NCI-H345 (cell line): ENCODE measurements around the gene MITF.

ENCODE experiments used
- DNase-seq: peaks from one replicate; lab custom pipeline; 2025; lab: John Stamatoyannopoulos, UW

Gene MITF

DNA sequence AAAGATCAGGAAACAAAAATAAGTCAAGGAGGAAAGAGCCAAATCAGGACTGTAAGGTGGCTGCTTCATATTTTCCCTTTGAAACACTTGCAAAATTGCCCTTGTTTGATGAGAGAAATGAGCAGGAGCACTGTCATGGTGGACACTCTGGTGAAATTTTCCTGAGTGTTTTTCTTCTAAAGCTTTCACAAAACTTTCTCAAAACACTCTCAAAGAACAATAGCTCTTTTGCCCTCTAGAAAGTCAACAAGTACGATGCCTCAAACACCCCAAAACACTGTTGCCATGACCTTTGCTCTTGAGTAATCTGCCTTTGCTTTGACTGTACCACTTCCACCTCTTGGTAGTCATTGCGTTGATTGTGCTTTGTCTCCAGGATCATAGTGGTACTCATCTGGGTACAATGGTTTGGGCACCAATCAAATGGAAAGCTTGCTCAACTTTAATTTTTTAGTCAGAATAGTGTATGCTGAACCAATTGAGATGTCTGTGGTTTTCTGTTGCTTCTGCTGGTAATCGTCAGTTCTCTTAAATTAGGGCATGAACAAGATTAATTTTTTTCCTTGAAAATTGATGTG, 13.2 kb upstream of the MITF start:
- no peak for DNase-seq

- no peak for DNase-seq
These were observed 9.9 kb upstream of the MITF start for GRCh38 chr3:69729147-69729919.

DNA sequence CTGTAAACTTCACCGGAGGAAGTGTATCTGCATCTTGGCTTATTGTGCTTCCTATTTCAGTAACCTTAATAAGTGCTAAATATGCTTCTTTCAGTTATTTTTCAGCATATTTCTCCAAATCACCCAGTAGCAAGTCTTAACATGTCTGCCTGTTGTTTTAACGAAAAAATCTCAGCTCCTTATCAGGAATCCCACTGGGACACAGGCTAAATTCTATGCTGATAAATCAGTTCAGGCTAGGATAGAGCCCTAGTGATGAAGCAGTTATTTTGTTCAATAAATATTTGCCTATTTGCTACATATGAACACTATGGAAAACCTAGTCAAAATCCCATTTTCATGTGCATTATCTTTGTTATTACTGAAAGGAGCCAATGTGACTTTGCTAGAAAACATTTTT, 8.2 kb upstream of the MITF start:
- no peak for DNase-seq

DNA sequence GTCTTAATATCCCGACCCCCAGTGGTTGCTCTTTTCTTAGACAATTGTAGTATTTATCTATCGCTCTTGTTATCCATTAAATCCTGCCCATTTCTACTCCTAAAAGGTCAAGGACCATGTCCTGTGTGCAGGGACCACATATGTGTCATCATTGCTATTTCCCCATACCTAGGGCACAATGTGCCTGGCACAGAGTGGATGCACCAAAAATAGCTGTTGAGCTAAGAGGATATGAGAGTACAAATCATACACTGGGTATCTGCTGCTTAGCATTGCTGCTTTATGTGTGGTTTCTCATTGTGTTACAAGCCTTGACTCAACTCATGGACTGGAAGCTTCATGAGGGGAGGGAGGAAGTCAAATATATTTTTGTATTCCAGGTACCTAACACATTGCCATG, 3.4 kb upstream of the MITF start:
- no peak for DNase-seq

GRCh38 chr3:69737392-69737791, 1.9 kb upstream of the MITF start:
- no peak for DNase-seq

GRCh38 chr3:69738315-69738714, 949 bp upstream of the MITF start:
- DNase-seq = no peak

GRCh38 chr3:69738859-69739203, 433 bp upstream of the MITF start:
- no peak for DNase-seq

- peak; percentile 39 for DNase-seq
These were observed 1.1 kb downstream of the MITF start for GRCh38 chr3:69740103-69741021.

DNA sequence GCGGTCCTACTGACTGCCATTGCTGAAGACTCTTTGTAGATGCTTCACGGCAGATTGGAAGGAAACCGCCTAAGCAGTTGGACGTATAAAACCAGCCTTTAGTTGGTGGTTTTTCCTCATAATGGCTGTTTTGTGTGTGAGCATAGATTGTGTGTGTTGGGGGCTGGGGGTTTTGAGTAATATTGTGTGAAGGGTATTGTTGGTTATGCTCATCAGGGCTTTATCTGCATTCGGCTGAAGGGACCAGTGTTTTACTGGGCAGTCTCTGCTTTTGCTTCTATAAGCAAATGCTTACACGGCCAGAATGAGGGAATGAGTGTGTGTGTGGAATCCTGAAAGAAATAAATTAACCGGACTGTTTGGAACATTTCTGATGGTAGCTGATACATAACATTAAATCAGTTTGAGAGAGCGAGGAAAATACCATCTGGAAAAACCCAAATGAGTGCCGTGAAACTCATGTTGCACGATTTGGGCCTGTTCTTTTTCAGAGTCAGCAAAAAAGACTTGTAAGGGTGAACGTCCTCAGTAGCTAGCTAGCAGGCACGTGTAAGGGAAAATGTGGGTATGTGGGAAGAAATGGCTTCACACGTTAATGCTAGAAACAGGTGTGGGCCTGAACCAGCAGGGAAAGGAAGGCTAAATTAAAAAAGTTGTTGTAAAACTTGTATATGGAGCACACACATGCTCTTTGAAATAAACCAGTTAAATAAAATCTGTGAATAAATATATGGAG, 1.9 kb downstream of the MITF start:
- DNase-seq = no peak

GRCh38 chr3:69742391-69742790, 3.1 kb downstream of the MITF start:
- no peak for DNase-seq

GRCh38 chr3:69743975-69744906, 5.0 kb downstream of the MITF start:
- no peak for DNase-seq

GRCh38 chr3:69745505-69745904, 6.2 kb downstream of the MITF start:
- DNase-seq = no peak

DNA sequence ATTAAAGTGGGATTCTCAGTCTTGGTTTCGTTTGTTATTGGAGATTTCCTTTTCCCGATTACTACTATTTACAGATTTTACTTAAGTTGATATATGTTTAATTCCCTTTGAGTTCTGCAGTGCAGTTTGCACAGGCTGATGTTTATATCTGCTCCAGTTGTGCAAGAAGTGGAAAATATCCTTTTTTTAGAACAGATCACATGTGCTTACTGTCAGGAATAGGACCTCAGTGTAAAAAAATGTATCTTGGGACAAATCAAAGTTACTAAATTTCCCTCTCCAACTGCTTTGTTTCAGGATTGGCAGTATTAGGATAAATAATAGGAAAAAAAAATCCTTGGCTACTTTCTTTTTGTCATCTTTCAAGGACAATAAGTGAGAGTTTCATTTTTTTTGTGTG, 6.9 kb downstream of the MITF start:
- no peak for DNase-seq

GRCh38 chr3:69747511-69748258, 8.4 kb downstream of the MITF start:
- DNase-seq = no peak

DNA sequence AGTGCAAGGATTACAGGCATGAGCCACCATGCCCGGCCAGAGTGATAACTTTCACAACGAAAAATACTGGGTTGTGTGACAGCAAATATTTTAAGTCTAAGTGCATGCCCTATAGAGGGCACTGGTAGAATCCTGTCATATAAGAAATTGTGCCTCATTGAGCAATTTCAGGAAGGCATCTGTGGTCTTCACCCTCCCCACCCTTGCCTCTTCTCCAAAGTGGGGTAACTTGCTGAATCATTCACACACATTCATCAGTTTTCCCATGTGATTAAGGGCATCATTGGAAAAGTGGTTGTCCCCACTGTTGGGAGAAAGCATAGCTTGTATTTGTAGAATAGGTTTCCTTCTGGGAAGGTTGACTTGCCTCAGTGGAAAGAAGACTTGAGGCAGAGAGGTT, 9.2 kb downstream of the MITF start:
- no peak for DNase-seq

DNA sequence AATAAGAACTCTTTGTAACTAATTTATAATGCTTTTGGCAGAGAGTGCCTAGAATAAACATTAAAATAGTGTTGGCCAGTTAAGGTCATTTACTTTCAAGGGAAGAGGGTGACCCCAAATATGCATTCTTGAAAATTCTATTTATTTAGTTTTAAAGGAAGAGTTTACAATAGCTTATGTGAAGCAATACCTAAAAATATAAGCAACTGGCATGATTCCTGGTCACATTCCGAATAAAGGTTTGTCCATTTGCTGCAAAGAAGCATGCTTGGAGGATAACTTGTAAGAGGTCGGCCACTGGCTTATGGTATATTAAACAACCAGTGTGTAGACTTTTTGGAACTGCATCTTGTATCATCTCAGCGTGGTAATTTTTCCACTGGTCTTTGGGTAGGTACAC, 10.2 kb downstream of the MITF start:
- no peak for DNase-seq

DNA sequence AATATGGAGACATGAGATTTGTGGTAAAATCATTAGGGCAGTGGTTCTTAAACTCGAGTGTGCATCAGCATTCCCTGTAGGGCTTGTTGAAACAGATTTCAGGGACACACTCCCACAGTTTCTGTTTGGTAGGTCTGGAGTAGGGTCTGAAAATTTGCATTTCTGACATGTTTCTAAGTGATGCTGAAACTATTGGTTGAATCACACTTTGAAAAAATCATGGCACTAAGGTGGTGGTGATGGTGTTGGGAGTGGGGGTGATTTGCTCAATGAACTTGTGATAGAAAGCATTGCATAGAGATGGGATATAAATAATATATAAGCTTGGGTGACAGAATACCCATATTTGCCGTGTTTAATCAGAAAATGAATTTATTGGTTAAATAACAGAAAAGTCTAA, 11.3 kb downstream of the MITF start:
- DNase-seq = no peak

- no peak for DNase-seq
These were observed 11.8 kb downstream of the MITF start for GRCh38 chr3:69751074-69751476.

GRCh38 chr3:69752241-69752640, 13.0 kb downstream of the MITF start:
- no peak for DNase-seq

DNA sequence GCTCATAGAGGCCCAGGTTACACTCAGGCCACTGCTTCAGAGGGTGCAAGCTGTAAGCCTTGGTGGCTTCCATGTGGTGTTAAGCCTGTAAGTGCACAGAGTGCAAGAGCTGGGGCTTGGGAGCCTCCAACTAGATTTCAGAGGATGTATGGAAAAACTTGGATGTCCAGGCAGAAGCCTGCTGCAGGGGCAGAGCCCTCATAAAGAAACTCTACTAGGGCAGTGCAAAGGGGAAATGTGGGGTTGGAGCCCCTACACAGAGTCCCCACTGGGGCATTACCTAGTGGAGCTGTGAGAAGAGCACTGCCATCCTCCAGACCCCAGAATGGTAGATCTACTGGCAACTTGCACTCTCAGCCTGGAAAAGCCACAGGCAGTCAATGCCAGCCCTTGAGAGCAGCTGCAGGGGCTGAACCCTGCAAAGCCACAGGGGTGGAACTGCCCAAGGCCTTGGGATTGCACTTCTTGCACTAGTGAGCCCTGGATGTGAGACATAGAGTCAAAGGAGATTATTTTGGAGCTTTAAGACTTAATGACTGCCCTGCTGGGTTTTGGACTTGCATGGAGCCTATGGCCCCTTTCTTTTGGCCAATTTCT, 14.0 kb downstream of the MITF start:
- no peak for DNase-seq
